OCI-LY1 (cell line): ENCODE data around the gene ENTPD2.

Experiments used
- EZH2 ChIP-seq: fragments of 200-600 bp; sonication (generic), shearing (Covaris generic); IDR thresholded peaks from 2 replicates; pipeline ENCODE4 v1.8.0; 2017; ENCODE audit warnings: borderline replicate concordance, mixed run types, mild to moderate bottlenecking, antibody characterized with exemption, low read length, moderate library complexity, mixed read lengths
- TF ChIP-seq, protein P1 (sequence below): fragments of 200-600 bp; sonication (generic), shearing (Covaris generic); IDR thresholded peaks from 2 replicates; pipeline ENCODE4 v1.5.1; 2017; ENCODE audit warnings: mild to moderate bottlenecking, antibody characterized with exemption, low read length, moderate library complexity, mixed read lengths

DNA sequence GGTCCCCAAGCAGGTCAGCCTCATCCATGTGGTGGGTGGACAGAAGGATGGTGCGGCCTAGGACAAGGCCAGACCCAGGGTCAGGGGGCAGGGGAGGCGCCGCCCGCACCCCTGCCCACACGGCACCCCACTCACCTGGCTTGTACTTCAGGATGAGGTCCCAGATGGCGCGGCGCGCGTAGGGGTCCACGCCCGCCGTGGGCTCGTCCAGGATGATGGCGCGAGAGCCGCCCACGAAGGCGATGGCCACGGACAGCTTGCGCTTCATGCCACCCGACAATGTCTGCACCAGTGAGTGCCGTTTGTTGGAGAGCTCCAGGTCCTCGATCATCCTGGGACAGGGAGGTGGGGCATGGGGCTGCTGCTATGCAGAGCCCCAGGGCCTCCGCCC lies 38.3 kb downstream of the ENTPD2 start:
- TF ChIP-seq, protein P1, sequence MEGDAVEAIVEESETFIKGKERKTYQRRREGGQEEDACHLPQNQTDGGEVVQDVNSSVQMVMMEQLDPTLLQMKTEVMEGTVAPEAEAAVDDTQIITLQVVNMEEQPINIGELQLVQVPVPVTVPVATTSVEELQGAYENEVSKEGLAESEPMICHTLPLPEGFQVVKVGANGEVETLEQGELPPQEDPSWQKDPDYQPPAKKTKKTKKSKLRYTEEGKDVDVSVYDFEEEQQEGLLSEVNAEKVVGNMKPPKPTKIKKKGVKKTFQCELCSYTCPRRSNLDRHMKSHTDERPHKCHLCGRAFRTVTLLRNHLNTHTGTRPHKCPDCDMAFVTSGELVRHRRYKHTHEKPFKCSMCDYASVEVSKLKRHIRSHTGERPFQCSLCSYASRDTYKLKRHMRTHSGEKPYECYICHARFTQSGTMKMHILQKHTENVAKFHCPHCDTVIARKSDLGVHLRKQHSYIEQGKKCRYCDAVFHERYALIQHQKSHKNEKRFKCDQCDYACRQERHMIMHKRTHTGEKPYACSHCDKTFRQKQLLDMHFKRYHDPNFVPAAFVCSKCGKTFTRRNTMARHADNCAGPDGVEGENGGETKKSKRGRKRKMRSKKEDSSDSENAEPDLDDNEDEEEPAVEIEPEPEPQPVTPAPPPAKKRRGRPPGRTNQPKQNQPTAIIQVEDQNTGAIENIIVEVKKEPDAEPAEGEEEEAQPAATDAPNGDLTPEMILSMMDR = no peak
- no peak for TF ChIP-seq EZH2
